Endometrium (tissue), 2 donors: ENCODE data around the gene OR4D11.
"Not testable (repeated sequence)": the region's sequence is repeated elsewhere in the genome, so short reads cannot be mapped to it uniquely, and the experiment has no call there.

Experiments used
- FAIRE-seq: peaks from 2 replicates; lab custom pipeline; 2012; peaks lifted over from hg19 to GRCh38; lab: Jason Lieb, UNC
- donor health status: control.
- donor health status: control.

OR4D11 gene

GRCh38 chr11:59503276-59503675, at the start of gene OR4D11:
Gene OR4D11, plus strand, starts transcription at chr11:59503576. Its CDS starts 0 bp downstream, at chr11:59503576.
- FAIRE-seq: no peak

- FAIRE-seq: no peak
These were observed 46.7 kb upstream of the OR4D11 start, which contains the start of gene OR4D6 for GRCh38 chr11:59456661-59457060. Gene OR4D6, plus strand, starts transcription at chr11:59456961. Its CDS starts 0 bp downstream, at chr11:59456961.

GRCh38 chr11:59459916-59460315, 43.5 kb upstream of the OR4D11 start:
- FAIRE-seq: no peak

- no peak for FAIRE-seq
These were observed 40.2 kb upstream of the OR4D11 start for GRCh38 chr11:59463190-59463641.

GRCh38 chr11:59473015-59473414, 30.4 kb upstream of the OR4D11 start, which contains the start of gene OR4D10:
Gene OR4D10, plus strand, starts transcription at chr11:59473315. Its CDS starts 4,115 bp downstream, at chr11:59477430.
- FAIRE-seq: no peak

GRCh38 chr11:59475176-59475575, 28.2 kb upstream of the OR4D11 start:
- FAIRE-seq: no peak

GRCh38 chr11:59479906-59480305, 23.5 kb upstream of the OR4D11 start:
- FAIRE-seq: no peak

GRCh38 chr11:59480359-59480758, 23.0 kb upstream of the OR4D11 start:
- FAIRE-seq: no peak

GRCh38 chr11:59501931-59502330, 1.4 kb upstream of the OR4D11 start:
- FAIRE-seq: no peak

GRCh38 chr11:59510941-59511589, 7.7 kb downstream of the OR4D11 start, which contains the start of gene OR4D9:
Gene OR4D9, plus strand, starts transcription at chr11:59511539. Its CDS starts 3,374 bp downstream, at chr11:59514913.
- no peak for FAIRE-seq

- no peak for FAIRE-seq
These were observed 8.3 kb downstream of the OR4D11 start for GRCh38 chr11:59511675-59512074.

- FAIRE-seq: not testable (repeated sequence)
These were observed 16.8 kb downstream of the OR4D11 start for GRCh38 chr11:59520139-59520538.

GRCh38 chr11:59520741-59521140, 17.4 kb downstream of the OR4D11 start:
- no peak for FAIRE-seq

- FAIRE-seq: no peak
These were observed 20.2 kb downstream of the OR4D11 start for GRCh38 chr11:59523541-59523940.

- no peak for FAIRE-seq
These were observed 25.3 kb downstream of the OR4D11 start for GRCh38 chr11:59528711-59529110.

- no peak for FAIRE-seq
These were observed 29.2 kb downstream of the OR4D11 start for GRCh38 chr11:59532620-59533019.

- no peak for FAIRE-seq
These were observed 31.3 kb downstream of the OR4D11 start for GRCh38 chr11:59534676-59535075.

GRCh38 chr11:59542142-59542810, 38.9 kb downstream of the OR4D11 start:
- no peak for FAIRE-seq

- FAIRE-seq: not testable (repeated sequence)
These were observed 40.3 kb downstream of the OR4D11 start for GRCh38 chr11:59543713-59544112.

GRCh38 chr11:59544869-59545178, 41.4 kb downstream of the OR4D11 start:
- no peak for FAIRE-seq

- FAIRE-seq: peak; percentile 51
These were observed 42.0 kb downstream of the OR4D11 start for GRCh38 chr11:59545179-59546020.

GRCh38 chr11:59547605-59548308, 44.4 kb downstream of the OR4D11 start:
- FAIRE-seq: not testable (repeated sequence)
